Nephron progenitor cell (in vitro differentiated cells): ENCODE data around the gene TRIO.

ENCODE experiments used
- DNase-seq: peaks from one replicate; pipeline ENCODE4 v3.0.0; 2021
- H3K27ac Mint-ChIP-seq: 2 replicates; pipeline ENCODE4 v1.8.0; 2021; ENCODE audit warnings: mild to moderate bottlenecking, moderate library complexity, mixed read lengths
- H3K27me3 Mint-ChIP-seq: 2 replicates; pipeline ENCODE4 v1.8.0; 2021; ENCODE audit warnings: mild to moderate bottlenecking, low read depth, mixed read lengths; ENCODE audit not compliant: poor library complexity
- H3K36me3 Mint-ChIP-seq: 2 replicates; pipeline ENCODE4 v1.8.0; 2021; ENCODE audit warnings: low read depth, mixed read lengths
- H3K4me1 Mint-ChIP-seq: 2 replicates; pipeline ENCODE4 v1.8.0; 2021; ENCODE audit warnings: mixed read lengths
- H3K4me3 Mint-ChIP-seq: 2 replicates; pipeline ENCODE4 v1.8.0; 2021; ENCODE audit warnings: mild to moderate bottlenecking, moderate library complexity, mixed read lengths
- H3K9me3 Mint-ChIP-seq: 2 replicates; pipeline ENCODE4 v1.8.0; 2021; ENCODE audit warnings: mild to moderate bottlenecking, moderate library complexity, mixed read lengths
- TF ChIP-seq, protein P1 (sequence below): fragments of 200-600 bp; sonication (generic); IDR thresholded peaks from 2 replicates; pipeline ENCODE4 v1.5.0; 2021; ENCODE audit warnings: antibody characterized with exemption

The TRIO gene

GRCh38 chr5:14156650-14157492, 13.7 kb downstream of the TRIO start:
- H3K27me3 Mint-ChIP-seq: no peaks in the 10 kb centered on the region
- peak overlapping the region; percentile 78 for H3K27ac Mint-ChIP-seq
- H3K4me1 Mint-ChIP-seq: peaks cover 30% of the 10 kb centered on the region
- TF ChIP-seq, protein P1, sequence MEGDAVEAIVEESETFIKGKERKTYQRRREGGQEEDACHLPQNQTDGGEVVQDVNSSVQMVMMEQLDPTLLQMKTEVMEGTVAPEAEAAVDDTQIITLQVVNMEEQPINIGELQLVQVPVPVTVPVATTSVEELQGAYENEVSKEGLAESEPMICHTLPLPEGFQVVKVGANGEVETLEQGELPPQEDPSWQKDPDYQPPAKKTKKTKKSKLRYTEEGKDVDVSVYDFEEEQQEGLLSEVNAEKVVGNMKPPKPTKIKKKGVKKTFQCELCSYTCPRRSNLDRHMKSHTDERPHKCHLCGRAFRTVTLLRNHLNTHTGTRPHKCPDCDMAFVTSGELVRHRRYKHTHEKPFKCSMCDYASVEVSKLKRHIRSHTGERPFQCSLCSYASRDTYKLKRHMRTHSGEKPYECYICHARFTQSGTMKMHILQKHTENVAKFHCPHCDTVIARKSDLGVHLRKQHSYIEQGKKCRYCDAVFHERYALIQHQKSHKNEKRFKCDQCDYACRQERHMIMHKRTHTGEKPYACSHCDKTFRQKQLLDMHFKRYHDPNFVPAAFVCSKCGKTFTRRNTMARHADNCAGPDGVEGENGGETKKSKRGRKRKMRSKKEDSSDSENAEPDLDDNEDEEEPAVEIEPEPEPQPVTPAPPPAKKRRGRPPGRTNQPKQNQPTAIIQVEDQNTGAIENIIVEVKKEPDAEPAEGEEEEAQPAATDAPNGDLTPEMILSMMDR: no peak
- peaks cover 26% of the 10 kb centered on the region for H3K36me3 Mint-ChIP-seq
- H3K4me3 Mint-ChIP-seq: no peak overlapping the region
- no peak for DNase-seq
- H3K9me3 Mint-ChIP-seq: peaks cover 10% of the 10 kb centered on the region

DNA sequence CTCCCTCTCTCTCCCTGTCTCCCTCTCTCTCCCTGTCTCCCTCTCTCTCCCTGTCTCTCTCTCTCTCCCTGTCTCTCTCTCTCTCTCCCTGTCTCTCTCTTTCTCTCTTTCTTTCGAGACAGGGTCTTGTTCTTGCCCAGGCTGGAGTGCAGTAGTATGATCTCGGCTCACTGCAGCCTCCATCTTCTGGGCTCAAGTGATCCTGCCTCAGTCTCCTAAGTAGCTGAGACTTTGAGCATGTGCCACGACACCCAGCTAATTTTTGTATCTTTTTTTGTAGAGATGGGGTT, 14.3 kb downstream of the TRIO start:
- no peaks in the 10 kb centered on the region for H3K27me3 Mint-ChIP-seq
- TF ChIP-seq, protein P1: no peak
- DNase-seq: no peak
- peak overlapping the region; percentile 66 for H3K27ac Mint-ChIP-seq
- peaks cover 31% of the 10 kb centered on the region for H3K36me3 Mint-ChIP-seq
- H3K4me1 Mint-ChIP-seq: peaks cover 36% of the 10 kb centered on the region
- H3K4me3 Mint-ChIP-seq: no peak overlapping the region
- peaks cover 16% of the 10 kb centered on the region for H3K9me3 Mint-ChIP-seq

DNA sequence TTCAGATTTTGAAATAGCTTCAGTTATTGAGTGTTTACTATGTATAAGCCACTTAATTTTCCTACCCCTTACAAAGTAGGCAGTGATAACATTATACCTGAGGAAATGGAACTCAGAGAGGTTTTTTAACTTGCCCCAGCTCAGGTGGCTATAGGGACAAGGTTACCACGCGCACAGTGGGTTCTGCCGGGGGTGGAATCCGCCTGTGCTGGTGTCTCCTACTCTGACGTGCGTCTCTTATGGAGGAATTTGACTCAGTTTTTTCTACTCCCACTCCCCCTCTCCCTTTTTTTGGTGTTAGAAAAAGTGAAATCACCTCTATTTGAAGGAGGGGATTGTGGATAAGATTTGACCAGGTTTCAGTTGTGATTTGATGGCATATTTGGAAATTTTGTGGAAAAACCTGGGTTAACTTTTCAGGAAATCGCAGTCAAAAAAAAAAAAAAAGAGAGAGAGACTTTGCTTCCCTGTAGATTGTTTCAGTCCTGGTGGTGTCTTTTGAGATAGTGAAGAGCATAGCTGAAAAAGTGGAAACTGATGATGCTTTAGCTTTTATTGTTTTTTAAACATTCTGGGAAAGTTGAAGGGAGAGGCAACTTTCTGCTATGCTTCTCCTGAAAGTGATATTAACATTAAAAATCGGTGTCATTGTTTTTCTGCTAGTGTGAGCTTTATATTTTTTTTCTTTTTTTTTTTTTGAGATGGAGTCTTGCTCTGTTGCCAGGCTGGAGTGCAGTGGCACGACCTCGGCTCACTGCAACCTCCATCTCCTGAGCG, 15.9 kb downstream of the TRIO start:
- Mint-ChIP-seq H3K27me3 (no peaks in the 10 kb centered on the region), H3K27ac (no peak overlapping the region), H3K4me3 (no peak overlapping the region), H3K9me3 (peaks cover 32% of the 10 kb centered on the region), H3K4me1 (peaks cover 37% of the 10 kb centered on the region), H3K36me3 (peaks cover 48% of the 10 kb centered on the region)
- TF ChIP-seq, protein P1: no peak
- DNase-seq: no peak

DNA sequence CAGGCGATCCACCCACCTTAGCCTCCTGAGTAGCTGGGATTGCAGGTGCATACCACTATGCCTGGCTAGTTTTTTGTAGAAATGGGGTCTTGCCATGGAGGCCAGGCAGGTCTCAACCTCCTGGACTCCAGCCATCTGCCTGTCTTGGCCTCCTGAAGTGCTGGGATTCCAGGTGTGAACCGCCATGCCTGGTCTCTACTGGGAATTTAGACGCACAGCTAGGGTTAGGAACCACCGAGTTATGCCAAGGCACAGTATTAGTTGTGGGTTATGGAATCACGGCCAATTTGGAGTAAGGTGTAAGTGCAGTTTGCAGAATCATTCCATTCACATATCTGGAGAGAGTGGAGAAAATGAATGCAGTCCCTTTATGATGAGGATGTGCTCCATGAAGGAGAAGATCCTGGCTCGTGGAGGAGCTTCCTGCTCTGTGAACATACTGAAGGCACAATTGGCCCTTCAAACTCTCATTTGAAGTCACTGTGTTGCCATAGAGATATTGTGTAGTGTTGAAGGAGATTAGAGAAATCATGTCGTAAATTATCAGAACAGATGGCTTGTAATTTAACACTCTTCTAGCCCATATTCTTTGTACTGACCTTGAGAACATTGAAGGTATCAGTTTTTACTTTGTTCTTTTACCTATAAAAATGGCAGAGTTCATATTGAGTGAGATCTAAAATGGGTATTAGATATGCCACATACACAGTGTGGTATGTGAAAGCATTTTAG, 18.8 kb downstream of the TRIO start:
- Mint-ChIP-seq H3K4me3 (no peak overlapping the region), H3K4me1 (peaks cover 57% of the 10 kb centered on the region), H3K27me3 (no peaks in the 10 kb centered on the region), H3K27ac (peak overlapping the region; percentile 78), H3K36me3 (peaks cover 72% of the 10 kb centered on the region), H3K9me3 (peaks cover 48% of the 10 kb centered on the region)
- TF ChIP-seq, protein P1: no peak
- DNase-seq: no peak

DNA sequence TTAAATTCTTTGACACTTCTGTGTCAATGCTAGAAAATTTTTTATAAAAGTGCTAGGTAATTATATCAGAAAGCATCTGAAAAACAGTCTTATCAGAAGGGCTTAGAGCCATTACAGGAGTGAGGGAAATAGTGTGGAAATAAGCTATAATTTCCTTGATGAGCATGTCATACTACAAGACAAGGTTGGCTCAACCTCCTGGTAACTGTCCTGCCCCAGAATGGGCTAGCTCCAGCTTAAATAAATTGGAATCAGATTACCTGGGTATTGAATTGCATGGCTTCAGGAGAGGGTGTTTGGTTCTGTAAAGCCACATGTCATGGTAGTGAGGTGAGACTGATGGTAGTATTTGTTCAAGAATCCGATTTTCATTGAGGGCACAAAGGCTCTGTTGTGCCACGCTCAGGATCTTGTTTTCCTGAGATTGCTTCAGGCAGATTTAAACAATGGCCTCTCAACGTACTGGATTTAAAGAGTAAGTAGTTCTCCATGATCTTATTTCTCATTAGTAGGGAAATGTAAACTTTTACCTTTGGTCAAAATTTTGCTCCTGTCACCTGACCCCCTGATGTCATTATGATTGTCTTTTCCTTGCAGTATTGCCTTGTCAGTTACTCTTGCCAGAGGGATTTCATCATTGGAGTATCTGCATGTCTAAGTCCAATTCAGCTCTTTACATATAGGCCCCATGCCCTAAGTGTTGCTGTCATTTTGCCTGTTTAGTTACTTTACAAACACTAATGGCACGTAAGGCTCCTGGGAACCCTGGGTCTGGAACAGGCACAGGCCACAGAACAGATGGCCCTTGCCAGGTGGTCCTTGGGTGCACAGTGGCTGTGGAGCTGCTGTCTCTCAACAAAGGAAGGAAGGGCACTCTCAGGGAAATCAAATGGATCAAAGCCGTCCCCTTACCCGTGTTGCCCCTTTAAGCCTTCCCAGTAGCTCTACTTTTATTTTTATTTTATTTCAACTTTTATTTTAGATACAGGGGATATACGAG, 21.3 kb downstream of the TRIO start:
- TF ChIP-seq, protein P1: no peak
- peaks cover 48% of the 10 kb centered on the region for H3K9me3 Mint-ChIP-seq
- no peak for DNase-seq
- peaks cover 74% of the 10 kb centered on the region for H3K4me1 Mint-ChIP-seq
- H3K4me3 Mint-ChIP-seq: no peak overlapping the region
- peaks cover 68% of the 10 kb centered on the region for H3K36me3 Mint-ChIP-seq
- no peaks in the 10 kb centered on the region for H3K27me3 Mint-ChIP-seq
- no peak overlapping the region for H3K27ac Mint-ChIP-seq
